Measurements from ENCODE around the gene NHLRC4. TPM values are rescaled to one million over a fixed set of nuclear protein-coding genes. Genes with fewer than 3 reads are reported as not detected.
A peak's percentile ranks its signal among the peaks of the same experiment; 100 is the strongest.

NHLRC4 gene
- total and polyA plus RNA-seq, 9 of the 15 experiments (the other 6 are each of a cell fraction or from before 2014, with no cell fraction given): 0.24 to 3.7 (median 1.3) TPM; not detected in 2

- TF ChIP-seq ZBTB5 (IDR thresholded peaks at IDR 0.05) (no peak), JUN (IDR thresholded peaks at IDR 0.05; ENCODE audit: borderline replicate concordance, low read depth, low read length) (no peak), JUN (CRISPR knock-in tag; IDR thresholded peaks at IDR 0.05; ENCODE audit: borderline replicate concordance) (no peak), ZNF282 (CRISPR knock-in tag; IDR thresholded peaks at IDR 0.05) (no peak), USF2 (CRISPR knock-in tag; IDR thresholded peaks at IDR 0.05) (no peak), BRD4 (IDR thresholded peaks at IDR 0.05) (no peak), ERF (CRISPR knock-in tag; IDR thresholded peaks at IDR 0.05) (no peak), RBM22 (IDR thresholded peaks at IDR 0.05; ENCODE audit: low read depth, low read length, poor library complexity, severe bottlenecking) (peak; percentile 21), TAL1 (IDR thresholded peaks at IDR 0.05) (no peak), SIN3A (IDR thresholded peaks at IDR 0.05; ENCODE audit: borderline replicate concordance in 2 of 2, control insufficient read depth in 1 of 2, low read depth in 2 of 2, low read length in 2 of 2) (no peak), ATF6 (CRISPR knock-in tag; IDR thresholded peaks at IDR 0.05) (no peak), ZNF707 (CRISPR knock-in tag; conservative IDR thresholded peaks at IDR 0.05) (no peak)
- TF ChIP-seq, protein P1, sequence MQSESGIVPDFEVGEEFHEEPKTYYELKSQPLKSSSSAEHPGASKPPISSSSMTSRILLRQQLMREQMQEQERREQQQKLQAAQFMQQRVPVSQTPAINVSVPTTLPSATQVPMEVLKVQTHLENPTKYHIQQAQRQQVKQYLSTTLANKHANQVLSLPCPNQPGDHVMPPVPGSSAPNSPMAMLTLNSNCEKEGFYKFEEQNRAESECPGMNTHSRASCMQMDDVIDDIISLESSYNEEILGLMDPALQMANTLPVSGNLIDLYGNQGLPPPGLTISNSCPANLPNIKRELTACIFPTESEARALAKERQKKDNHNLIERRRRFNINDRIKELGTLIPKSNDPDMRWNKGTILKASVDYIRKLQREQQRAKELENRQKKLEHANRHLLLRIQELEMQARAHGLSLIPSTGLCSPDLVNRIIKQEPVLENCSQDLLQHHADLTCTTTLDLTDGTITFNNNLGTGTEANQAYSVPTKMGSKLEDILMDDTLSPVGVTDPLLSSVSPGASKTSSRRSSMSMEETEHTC (IDR thresholded peaks at IDR 0.05): no peak
- TF ChIP-seq, protein P2, sequence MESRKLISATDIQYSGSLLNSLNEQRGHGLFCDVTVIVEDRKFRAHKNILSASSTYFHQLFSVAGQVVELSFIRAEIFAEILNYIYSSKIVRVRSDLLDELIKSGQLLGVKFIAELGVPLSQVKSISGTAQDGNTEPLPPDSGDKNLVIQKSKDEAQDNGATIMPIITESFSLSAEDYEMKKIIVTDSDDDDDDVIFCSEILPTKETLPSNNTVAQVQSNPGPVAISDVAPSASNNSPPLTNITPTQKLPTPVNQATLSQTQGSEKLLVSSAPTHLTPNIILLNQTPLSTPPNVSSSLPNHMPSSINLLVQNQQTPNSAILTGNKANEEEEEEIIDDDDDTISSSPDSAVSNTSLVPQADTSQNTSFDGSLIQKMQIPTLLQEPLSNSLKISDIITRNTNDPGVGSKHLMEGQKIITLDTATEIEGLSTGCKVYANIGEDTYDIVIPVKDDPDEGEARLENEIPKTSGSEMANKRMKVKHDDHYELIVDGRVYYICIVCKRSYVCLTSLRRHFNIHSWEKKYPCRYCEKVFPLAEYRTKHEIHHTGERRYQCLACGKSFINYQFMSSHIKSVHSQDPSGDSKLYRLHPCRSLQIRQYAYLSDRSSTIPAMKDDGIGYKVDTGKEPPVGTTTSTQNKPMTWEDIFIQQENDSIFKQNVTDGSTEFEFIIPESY (CRISPR knock-in tag; IDR thresholded peaks at IDR 0.05): peak; percentile 94
Observed at GRCh38 chr16:521381-522210, 45.2 kb upstream of the NHLRC4 start (continued).
